ENCODE measurements around the gene GRWD1.

Gene GRWD1

GRCh38 chr19:48445256-48445605 lies 552 bp upstream of the GRWD1 start:
- TF ChIP-seq CEBPB (IDR thresholded peaks at IDR 0.05): peak; percentile 41; the same call in 1 of the 2 replicates
- no peak for TF ChIP-seq TAF1 (IDR thresholded peaks at IDR 0.05; ENCODE audit: low read depth)

GRCh38 chr19:48446579-48446978 lies 796 bp downstream of the GRWD1 start:
- TF ChIP-seq REST (IDR thresholded peaks at IDR 0.05; ENCODE audit: low read depth) (no peak), TAF1 (IDR thresholded peaks at IDR 0.05; ENCODE audit: low read depth) (no peak), CREB1 (IDR thresholded peaks at IDR 0.05; ENCODE audit: low read depth) (no peak), CEBPB (IDR thresholded peaks at IDR 0.05) (no peak), TCF12 (IDR thresholded peaks at IDR 0.05; ENCODE audit: low read depth) (no peak), EGR1 (IDR thresholded peaks at IDR 0.05) (no peak)

GRCh38 chr19:48448563-48448962 lies 2.8 kb downstream of the GRWD1 start:
- no peak for TF ChIP-seq NFIC (IDR thresholded peaks at IDR 0.05)
- TF ChIP-seq EP300 (IDR thresholded peaks at IDR 0.05; ENCODE audit: borderline replicate concordance): no peak
- no peak for TF ChIP-seq RAD21 (IDR thresholded peaks at IDR 0.05; ENCODE audit: low read depth)
- TF ChIP-seq MAX (IDR thresholded peaks at IDR 0.05): no peak
- no peak for TF ChIP-seq TAF1 (IDR thresholded peaks at IDR 0.05; ENCODE audit: low read depth)
- no peak for TF ChIP-seq FOXM1 (IDR thresholded peaks at IDR 0.05; ENCODE audit: borderline replicate concordance, low read depth)
- TF ChIP-seq CREB1 (IDR thresholded peaks at IDR 0.05; ENCODE audit: low read depth): no peak
- TF ChIP-seq REST (IDR thresholded peaks at IDR 0.05; ENCODE audit: low read depth): no peak
- no peak for TF ChIP-seq EGR1 (IDR thresholded peaks at IDR 0.05)
- TF ChIP-seq USF1 (IDR thresholded peaks at IDR 0.05): no peak
- no peak for TF ChIP-seq ZBTB7A (IDR thresholded peaks at IDR 0.05; ENCODE audit: low read depth)
- TF ChIP-seq TCF12 (IDR thresholded peaks at IDR 0.05; ENCODE audit: low read depth): no peak
- TF ChIP-seq CEBPB (IDR thresholded peaks at IDR 0.05): no peak
- TF ChIP-seq TEAD4 (IDR thresholded peaks at IDR 0.05): no peak

GRCh38 chr19:48450441-48450840 lies 4.7 kb downstream of the GRWD1 start:
- TF ChIP-seq TAF1 (IDR thresholded peaks at IDR 0.05; ENCODE audit: low read depth): no peak
- TF ChIP-seq CEBPB (IDR thresholded peaks at IDR 0.05): no peak
- no peak for TF ChIP-seq ZBTB7A (IDR thresholded peaks at IDR 0.05; ENCODE audit: low read depth)
- TF ChIP-seq TCF12 (IDR thresholded peaks at IDR 0.05; ENCODE audit: low read depth): no peak
- TF ChIP-seq TEAD4 (IDR thresholded peaks at IDR 0.05): no peak
- no peak for TF ChIP-seq FOXM1 (IDR thresholded peaks at IDR 0.05; ENCODE audit: borderline replicate concordance, low read depth)
- no peak for TF ChIP-seq CREB1 (IDR thresholded peaks at IDR 0.05; ENCODE audit: low read depth)
- no peak for TF ChIP-seq MAX (IDR thresholded peaks at IDR 0.05)
- no peak for TF ChIP-seq REST (IDR thresholded peaks at IDR 0.05; ENCODE audit: low read depth)
- no peak for TF ChIP-seq RAD21 (IDR thresholded peaks at IDR 0.05; ENCODE audit: low read depth)
- no peak for TF ChIP-seq EGR1 (IDR thresholded peaks at IDR 0.05)
- TF ChIP-seq NFIC (IDR thresholded peaks at IDR 0.05): no peak
- TF ChIP-seq USF1 (IDR thresholded peaks at IDR 0.05): no peak
- TF ChIP-seq YY1 (IDR thresholded peaks at IDR 0.05; ENCODE audit: low read depth): no peak

GRCh38 chr19:48450863-48451262 lies 5.1 kb downstream of the GRWD1 start:
- TF ChIP-seq FOXM1 (IDR thresholded peaks at IDR 0.05; ENCODE audit: borderline replicate concordance, low read depth) (no peak), EGR1 (IDR thresholded peaks at IDR 0.05) (no peak), TCF12 (IDR thresholded peaks at IDR 0.05; ENCODE audit: low read depth) (no peak), RAD21 (IDR thresholded peaks at IDR 0.05; ENCODE audit: low read depth) (no peak), CEBPB (IDR thresholded peaks at IDR 0.05) (no peak), NFIC (IDR thresholded peaks at IDR 0.05) (no peak), MAX (IDR thresholded peaks at IDR 0.05) (no peak), TEAD4 (IDR thresholded peaks at IDR 0.05) (no peak), ZBTB7A (IDR thresholded peaks at IDR 0.05; ENCODE audit: low read depth) (no peak), TAF1 (IDR thresholded peaks at IDR 0.05; ENCODE audit: low read depth) (no peak), CREB1 (IDR thresholded peaks at IDR 0.05; ENCODE audit: low read depth) (no peak), USF1 (IDR thresholded peaks at IDR 0.05) (no peak), REST (IDR thresholded peaks at IDR 0.05; ENCODE audit: low read depth) (no peak), EP300 (IDR thresholded peaks at IDR 0.05; ENCODE audit: borderline replicate concordance) (no peak), YY1 (IDR thresholded peaks at IDR 0.05; ENCODE audit: low read depth) (no peak)

All from Ishikawa (cell line).